HepG2 (cell line): Measurements from ENCODE around the gene TRMT5.

Source experiments
- DR1 ChIP-seq: sonication (generic); formaldehyde crosslinking; IDR thresholded peaks from 2 replicates; pipeline ENCODE4 v1.8.0; 2021; ENCODE audit warnings: mild to moderate bottlenecking, missing genetic modification reagents, inconsistent platforms
- IRF2 ChIP-seq: IDR thresholded peaks from 2 replicates; pipeline ENCODE4 v1.6.1; 2018; ENCODE audit warnings: missing genetic modification reagents, missing compliant biosample characterization
- USF2 ChIP-seq, 2 experiments: sonication (generic) in 1 of 2; formaldehyde crosslinking in 1 of 2; IDR thresholded peaks; 2 replicates each; pipeline versions ENCODE4 v1.5.1 to v1.6.1; 2011 to 2020; ENCODE audit warnings: borderline replicate concordance in 1 of 2, low read depth in 1 of 2, low read length in 1 of 2, mild to moderate bottlenecking in 1 of 2, missing genetic modification reagents in 1 of 2, moderate library complexity in 1 of 2
- YY1 ChIP-seq: IDR thresholded peaks from 2 replicates; pipeline ENCODE4 v1.6.1; 2011; ENCODE audit warnings: low read length, low read depth, moderate library complexity, mild to moderate bottlenecking; ENCODE audit not compliant: insufficient read depth, insufficient replicate concordance
- ZNF407 ChIP-seq: sonication (generic); formaldehyde crosslinking; IDR thresholded peaks from one replicate; pipeline ENCODE4 v1.5.1; 2020; ENCODE audit warnings: mild to moderate bottlenecking, missing genetic modification reagents; ENCODE audit errors: not compliant biosample characterization

GRCh38 chr14:60986500-60986899 is 5.6 kb upstream of the TRMT5 start:
- TF ChIP-seq YY1: no peak
- no peak for TF ChIP-seq DR1 (CRISPR knock-in tag)
- TF ChIP-seq IRF2: no peak
- no peak for TF ChIP-seq USF2 (IDR thresholded peaks at IDR 0.05; ENCODE audit: low read depth, low read length)
- TF ChIP-seq USF2 (CRISPR knock-in tag; IDR thresholded peaks at IDR 0.05; ENCODE audit: borderline replicate concordance): no peak
- no peak for TF ChIP-seq ZNF407
